SK-N-SH (cell line): ENCODE results near the gene PLCB1. TPM values are rescaled to one million over a fixed set of nuclear protein-coding genes. Genes with fewer than 3 reads are reported as not detected.

Experiments used
- CTCF ChIA-PET: fragments of 300-600, 350-600 bp; formaldehyde crosslinking; extraction: SDS; loops from one replicate; lab custom pipeline; 2021; lab: Yijun Ruan, JAX
- POLR2A ChIA-PET: fragments of 350-600 bp; sonication (Branson Sonifier 250); formaldehyde crosslinking; extraction: SDS; loops from one replicate; lab custom pipeline; 2020; ENCODE audit warnings: antibody characterized with exemption, inconsistent platforms; lab: Yijun Ruan, JAX
- DNase-seq: peaks from one replicate; pipeline ENCODE4 v3.0.0; 2012
- H2AFZ ChIP-seq: fragments of 200-600 bp; sonication (generic); 2 replicates; pipeline ENCODE4 v1.8.1; 2016; ENCODE audit warnings: antibody characterized with exemption, mild to moderate bottlenecking, low read depth
- H3F3A ChIP-seq: fragments of 200-600 bp; sonication (generic); replicated peaks from 2 replicates; pipeline ENCODE3; 2016; ENCODE audit warnings: antibody characterized with exemption, mild to moderate bottlenecking; ENCODE audit not compliant: insufficient read depth
- H3K27ac ChIP-seq, 2 experiments: fragments of 200-500 bp in 1 of 2; fragments of 200-600 bp in 1 of 2; sonication (Bioruptor generic) in 1 of 2; sonication (generic), shearing (Covaris generic) in 1 of 2; 2 replicates each; pipeline versions ENCODE4 v1.5.1 to v1.6.1; 2014 to 2016; ENCODE audit warnings: low read depth in 2 of 2, inconsistent platforms in 1 of 2, low read length in 1 of 2, mild to moderate bottlenecking in 1 of 2, mixed read lengths in 1 of 2
- H3K27me3 ChIP-seq: fragments of 200-600 bp; sonication (generic), shearing (Covaris generic); 2 replicates; pipeline ENCODE4 v1.6.1; 2016; ENCODE audit warnings: mixed run types; ENCODE audit not compliant: insufficient read depth
- H3K36me3 ChIP-seq, 2 experiments: fragments of 200-500 bp in 1 of 2; fragments of 200-600 bp in 1 of 2; sonication (Bioruptor generic) in 1 of 2; sonication (generic) in 1 of 2; replicated peaks in 1 of 2; 2 replicates each; pipeline versions ENCODE3 to v1.5.1; 2014 to 2016; ENCODE audit warnings: low read length in 1 of 2, mild to moderate bottlenecking in 1 of 2; ENCODE audit not compliant: insufficient read depth in 2 of 2, control insufficient read depth in 1 of 2
- H3K4me1 ChIP-seq, 2 experiments: fragments of 200-500 bp in 1 of 2; fragments of 200-600 bp in 1 of 2; sonication (Bioruptor generic) in 1 of 2; sonication (generic), shearing (Covaris generic) in 1 of 2; 2 replicates each; pipeline versions ENCODE4 v1.5.1 to v1.6.1; 2014 to 2016; ENCODE audit warnings: low read depth in 1 of 2, low read length in 1 of 2, mixed run types in 1 of 2; ENCODE audit not compliant: insufficient read depth in 2 of 2, control insufficient read depth in 1 of 2
- H3K4me2 ChIP-seq: fragments of 200-600 bp; sonication (generic), shearing (Covaris generic); 2 replicates; pipeline ENCODE4 v1.6.1; 2017; ENCODE audit warnings: mixed run types
- H3K4me3 ChIP-seq, 2 experiments: fragments of 200-500 bp in 1 of 2; fragments of 200-600 bp in 1 of 2; sonication (Bioruptor generic) in 1 of 2; sonication (generic), shearing (Covaris generic) in 1 of 2; 2 replicates each; pipeline versions ENCODE4 v1.5.1 to v1.8.1; 2014 to 2016; ENCODE audit warnings: low read depth in 2 of 2, inconsistent platforms in 1 of 2, low read length in 1 of 2, mild to moderate bottlenecking in 1 of 2, mixed read lengths in 1 of 2, moderate library complexity in 1 of 2
- H3K79me2 ChIP-seq: fragments of 200-600 bp; sonication (generic); 2 replicates; pipeline ENCODE4 v1.8.1; 2017; ENCODE audit warnings: mild to moderate bottlenecking; ENCODE audit not compliant: insufficient read depth
- H3K9ac ChIP-seq: fragments of 200-600 bp; sonication (generic); 2 replicates; pipeline ENCODE4 v1.6.1; 2017; ENCODE audit warnings: mixed run types
- H3K9me2 ChIP-seq: fragments of 200-600 bp; sonication (generic); 2 replicates; pipeline ENCODE4 v1.6.1; 2017; ENCODE audit warnings: mixed run types
- H3K9me3 ChIP-seq: fragments of 200-600 bp; sonication (generic); 2 replicates; pipeline ENCODE4 v1.6.1; 2017; ENCODE audit warnings: mixed run types, mild to moderate bottlenecking, moderate library complexity
- H4K20me1 ChIP-seq: fragments of 200-600 bp; sonication (generic); 2 replicates; pipeline ENCODE4 v1.6.1; 2017; ENCODE audit warnings: mild to moderate bottlenecking, mixed run types; ENCODE audit not compliant: insufficient read depth
- CHD2 ChIP-seq: fragments of 150-350 bp; IDR thresholded peaks from 2 replicates; pipeline ENCODE4 v1.6.1; 2018; ENCODE audit warnings: low read length; ENCODE audit not compliant: partially characterized antibody
- ELF1 ChIP-seq: IDR thresholded peaks from 2 replicates; pipeline ENCODE4 v1.4.0; 2012
- EP300 ChIP-seq, 2 experiments: IDR thresholded peaks; 2 replicates each; pipeline versions ENCODE4 v1.4.0 to v1.6.1; 2012; ENCODE audit warnings: borderline replicate concordance in 1 of 2, low read depth in 1 of 2, low read length in 1 of 2
- FOXJ3 ChIP-seq: sonication (generic); formaldehyde crosslinking; IDR thresholded peaks from 2 replicates; pipeline ENCODE4 v1.5.1; 2020; ENCODE audit warnings: mild to moderate bottlenecking, missing genetic modification reagents
- GABPA ChIP-seq: IDR thresholded peaks from 2 replicates; pipeline ENCODE4 v1.4.0; 2012; ENCODE audit warnings: low read depth, mild to moderate bottlenecking
- GATA2 ChIP-seq: sonication (generic); formaldehyde crosslinking; IDR thresholded peaks from 2 replicates; pipeline ENCODE4 v1.5.0; 2020; ENCODE audit warnings: mild to moderate bottlenecking, missing genetic modification reagents
- IRF3 ChIP-seq: fragments of 150-350 bp; IDR thresholded peaks from 2 replicates; pipeline ENCODE4 v1.6.1; 2016; ENCODE audit warnings: mild to moderate bottlenecking, low read depth, low read length
- JUND ChIP-seq: IDR thresholded peaks from 2 replicates; pipeline ENCODE4 v1.4.0; 2012
- MAX ChIP-seq: IDR thresholded peaks from 2 replicates; pipeline ENCODE4 v1.4.0; 2012; ENCODE audit warnings: low read depth
- MXI1 ChIP-seq: IDR thresholded peaks from 2 replicates; pipeline ENCODE4 v1.6.1; 2012; ENCODE audit warnings: mild to moderate bottlenecking, low read depth, low read length, improper control_type of control experiment
- NFIC ChIP-seq: IDR thresholded peaks from 2 replicates; pipeline ENCODE4 v1.4.0; 2012; ENCODE audit warnings: borderline replicate concordance
- PBX3 ChIP-seq: IDR thresholded peaks from 2 replicates; pipeline ENCODE4; 2012
- POLR2AphosphoS5 ChIP-seq: IDR thresholded peaks from 2 replicates; pipeline ENCODE4 v1.6.1; 2012; ENCODE audit warnings: low read depth, low read length
- RAD21 ChIP-seq: IDR thresholded peaks from 2 replicates; pipeline ENCODE4 v1.6.1; 2012; ENCODE audit warnings: mild to moderate bottlenecking, low read length
- RCOR1 ChIP-seq: fragments of 150-350 bp; IDR thresholded peaks from 2 replicates; pipeline ENCODE4 v1.6.1; 2017; ENCODE audit warnings: antibody characterized with exemption, low read length
- REST ChIP-seq: IDR thresholded peaks from 2 replicates; pipeline ENCODE4 v1.6.1; 2012; ENCODE audit warnings: mild to moderate bottlenecking, low read depth, low read length, moderate library complexity
- RFX5 ChIP-seq: IDR thresholded peaks from 2 replicates; pipeline ENCODE4 v1.6.1; 2012; ENCODE audit warnings: mild to moderate bottlenecking, improper control_type of control experiment, low read length
- RXRA ChIP-seq: IDR thresholded peaks from 2 replicates; pipeline ENCODE4 v1.4.0; 2012; ENCODE audit warnings: low read depth, mild to moderate bottlenecking, borderline replicate concordance
- SIN3A ChIP-seq: IDR thresholded peaks from 2 replicates; pipeline ENCODE4 v1.6.1; 2012; ENCODE audit warnings: low read depth, mild to moderate bottlenecking, low read length, moderate library complexity, borderline replicate concordance
- SMC3 ChIP-seq: IDR thresholded peaks from 2 replicates; pipeline ENCODE4 v1.6.1; 2012; ENCODE audit warnings: low read depth, low read length, improper control_type of control experiment
- TAF1 ChIP-seq: IDR thresholded peaks from 2 replicates; pipeline ENCODE4 v1.6.1; 2012; ENCODE audit warnings: low read depth, mild to moderate bottlenecking, low read length, moderate library complexity, borderline replicate concordance
- TEAD4 ChIP-seq: IDR thresholded peaks from 2 replicates; pipeline ENCODE4 v1.4.0; 2012; ENCODE audit warnings: mild to moderate bottlenecking, borderline replicate concordance; ENCODE audit not compliant: insufficient read depth
- USF1 ChIP-seq: IDR thresholded peaks from 2 replicates; pipeline ENCODE4 v1.4.0; 2012; ENCODE audit warnings: low read depth, borderline replicate concordance
- USF2 ChIP-seq: fragments of 150-350 bp; IDR thresholded peaks from 2 replicates; pipeline ENCODE4 v1.6.1; 2017; ENCODE audit warnings: antibody characterized with exemption, low read length, low read depth, borderline replicate concordance
- YY1 ChIP-seq: IDR thresholded peaks from 2 replicates; pipeline ENCODE4 v1.4.0; 2012; ENCODE audit warnings: low read depth, mild to moderate bottlenecking
- polyA plus RNA-seq, 3 experiments: library from polyadenylated mRNA; depleted of rRNA; stranded (reverse); fragments of >200 nt; gene quantifications; 2 replicates each; pipeline ENCODE4 v1.2.3, GENCODE V29; 2012

The PLCB1 gene
- polyA plus RNA-seq, 1 of the 3 experiments (the other 2 are of a cell fraction) = 10.5 TPM

- TF ChIP-seq RFX5 = no peak
- no peak for TF ChIP-seq SMC3
- TF ChIP-seq ELF1 = no peak
- peak; percentile 71 for TF ChIP-seq CHD2
- no peak for TF ChIP-seq GABPA
- TF ChIP-seq EP300 (IDR thresholded peaks at IDR 0.05; ENCODE audit: borderline replicate concordance in 1 of 2, low read depth in 1 of 2, low read length in 1 of 2) = peak in 1 of 2 experiments; percentile 97; a peak in 2 of 4 replicates
- peak; percentile 64; the same call in 1 of the 2 replicates for TF ChIP-seq FOXJ3 (CRISPR knock-in tag)
- no peak for TF ChIP-seq JUND
- TF ChIP-seq PBX3 = peak; percentile 65
- no peak for TF ChIP-seq USF1
- TF ChIP-seq USF2 = no peak
- 0 out of 2 replicates have a peak, but pooled peaks have one; percentile 33 for TF ChIP-seq TEAD4
- no peak for TF ChIP-seq SIN3A
- no peak for TF ChIP-seq RXRA
- no peak for TF ChIP-seq IRF3
Measured at GRCh38 chr20:8509809-8510208, 377.7 kb downstream of the PLCB1 start (continued).

GRCh38 chr20:8510808-8511207 is 378.7 kb downstream of the PLCB1 start:
- DNase-seq = no peak
- ChIA-PET POLR2A (no interaction called here), CTCF (no interaction called here)
- H3K27ac ChIP-seq = no peak overlapping the region
- H2AFZ ChIP-seq = no peak overlapping the region
- H3K4me3 ChIP-seq = no peak overlapping the region
- no peaks in the 10 kb centered on the region for H3K9me3 ChIP-seq
- H3K4me1 ChIP-seq = peaks cover 0 to 5% of the 10 kb centered on the region in 2 experiments; a peak in 3 of 4 replicates
- H3K9ac ChIP-seq = no peak overlapping the region
- H3K4me2 ChIP-seq = no peak overlapping the region
- H3K36me3 ChIP-seq = no peaks in the 10 kb centered on the region
- no peaks in the 10 kb centered on the region for H3K9me2 ChIP-seq
- no peaks in the 10 kb centered on the region for H4K20me1 ChIP-seq
- 0 out of 2 replicates have a peak, but pooled peaks cover 6% of the 10 kb centered on the region for H3K79me2 ChIP-seq
- no peaks in the 10 kb centered on the region for H3F3A ChIP-seq
- no peaks in the 10 kb centered on the region for H3K27me3 ChIP-seq
- TF ChIP-seq GATA2 (CRISPR knock-in tag) (no peak), NFIC (no peak), MAX (no peak), MXI1 (no peak), JUND (no peak), SIN3A (no peak), YY1 (no peak), FOXJ3 (CRISPR knock-in tag) (no peak), CHD2 (no peak), TEAD4 (no peak), POLR2AphosphoS5 (no peak), REST (no peak), SMC3 (no peak), RAD21 (no peak), TAF1 (no peak), RCOR1 (no peak)
